GM19193 (cell line): ENCODE data around the gene PPP6R2.

Experiments
- POLR2A ChIP-seq: IDR thresholded peaks from 4 replicates; pipeline ENCODE4 v1.6.1; 2011; ENCODE audit not compliant: insufficient read depth, insufficient read length; ENCODE audit errors: extremely low read depth

Gene PPP6R2

DNA sequence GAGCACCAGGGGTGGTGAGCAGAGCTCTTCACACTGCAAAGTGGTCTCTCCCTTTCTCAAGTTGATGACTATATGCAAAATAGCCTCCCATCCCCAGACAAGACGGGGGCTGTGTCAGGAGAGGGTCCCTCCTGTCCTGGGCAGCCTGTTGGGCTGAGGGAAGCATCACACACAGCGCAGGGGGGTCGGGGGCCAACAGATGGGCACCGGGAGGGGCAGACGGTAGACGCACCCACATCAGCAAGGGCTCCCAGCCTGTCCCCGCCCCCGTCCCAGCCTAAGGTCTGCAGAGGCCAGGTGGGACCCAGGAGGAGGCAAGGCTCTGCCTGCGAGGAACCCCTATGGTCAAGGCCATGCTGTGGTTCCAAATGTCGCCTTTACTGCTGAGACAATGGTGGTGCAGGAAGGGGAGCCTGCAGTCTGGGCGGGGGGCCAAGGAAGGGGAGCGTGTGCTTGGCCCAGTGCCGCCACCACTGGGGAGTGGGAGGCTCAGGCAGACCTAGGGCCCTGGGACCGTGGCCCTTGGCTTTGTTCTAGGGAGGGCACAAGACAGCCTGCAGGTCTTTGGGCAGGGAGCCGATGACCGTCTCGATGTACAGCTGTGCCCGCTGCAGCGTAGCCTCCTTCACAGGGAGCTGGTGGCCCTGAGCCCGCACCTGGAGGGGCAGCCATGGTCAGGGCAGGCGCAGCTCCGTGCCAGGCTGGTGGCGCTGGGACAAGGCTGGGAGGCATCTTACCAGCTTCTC, 31.3 kb upstream of the PPP6R2 start:
- TF ChIP-seq POLR2A = no peak

DNA sequence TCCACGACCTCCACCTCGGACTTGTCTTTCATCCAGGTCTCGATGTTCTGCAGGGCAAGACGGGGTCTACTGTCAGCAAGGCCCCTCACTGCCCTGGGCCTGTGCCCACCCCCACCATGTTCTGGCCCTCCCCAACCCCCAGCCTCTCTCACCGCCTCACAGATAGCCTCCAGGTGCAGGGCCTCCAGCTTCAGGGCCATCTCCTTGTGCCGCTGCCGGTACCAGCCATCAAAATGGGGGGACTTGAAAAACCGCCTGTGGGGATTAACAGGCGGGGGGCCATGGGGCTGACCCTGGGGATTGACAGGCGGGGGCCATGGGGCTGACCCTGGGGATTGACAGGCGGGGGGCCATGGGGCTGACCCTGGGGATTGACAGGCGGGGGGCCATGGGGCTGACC, 30.8 kb upstream of the PPP6R2 start:
- TF ChIP-seq POLR2A = no peak

DNA sequence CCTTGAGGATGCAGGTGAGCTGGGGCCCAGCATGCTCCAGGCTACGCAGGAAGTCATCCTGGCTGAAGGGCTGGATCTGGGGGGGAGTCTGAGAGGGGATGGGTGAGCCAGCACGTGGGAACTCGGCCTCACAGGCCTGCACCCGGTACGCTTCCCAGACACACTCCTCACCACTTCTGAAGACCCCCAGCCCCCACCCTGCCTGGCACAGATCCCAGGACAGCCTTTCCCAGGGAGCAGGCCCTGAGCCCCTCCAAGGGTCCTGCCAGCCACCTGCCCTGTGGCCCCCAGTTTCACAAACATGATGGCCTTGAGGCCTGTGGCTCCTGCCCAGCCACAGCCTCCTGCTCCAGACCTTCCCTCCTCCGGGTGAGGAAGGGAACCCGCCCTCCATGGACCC, 30.1 kb upstream of the PPP6R2 start:
- TF ChIP-seq POLR2A = no peak

DNA sequence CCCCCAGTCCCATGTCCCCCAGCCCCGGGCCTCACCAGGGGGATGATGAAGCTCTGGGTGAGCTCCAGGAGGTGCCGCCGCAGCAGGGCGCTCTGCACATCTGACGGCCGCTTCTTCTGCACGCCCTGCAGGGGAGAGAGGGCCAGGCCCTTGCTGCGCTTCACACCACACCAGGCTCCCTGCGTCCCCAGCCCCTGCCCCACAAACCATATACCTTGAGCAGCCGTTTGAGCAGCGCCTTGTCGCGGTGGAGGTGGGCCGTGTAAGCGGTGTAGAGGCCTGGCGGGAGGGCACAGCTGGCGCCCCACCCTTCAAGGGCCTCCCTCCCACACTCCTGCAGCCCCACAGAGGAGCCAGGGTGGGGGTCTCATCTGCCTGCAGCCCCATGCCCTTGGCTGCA, 29.5 kb upstream of the PPP6R2 start:
- TF ChIP-seq POLR2A = no peak

DNA sequence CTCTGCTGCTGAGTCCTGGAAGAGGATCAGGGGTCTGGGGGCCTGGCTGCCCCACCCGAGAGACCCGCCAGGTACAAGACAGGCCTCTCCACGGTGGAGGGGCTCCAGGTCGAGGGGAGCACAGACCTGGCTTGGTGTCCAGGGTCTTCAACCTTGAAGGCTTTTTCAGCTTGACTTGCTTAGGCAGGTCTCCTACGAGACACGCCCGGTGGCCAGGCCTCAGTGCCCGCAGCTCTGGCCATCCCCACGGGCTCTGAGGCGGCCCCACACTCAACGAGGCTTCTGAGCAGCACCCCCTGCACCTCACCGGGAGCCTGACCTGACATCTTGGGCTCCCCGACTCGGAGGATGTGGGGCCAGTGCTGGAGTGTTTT, 29.1 kb upstream of the PPP6R2 start:
- TF ChIP-seq POLR2A = no peak

DNA sequence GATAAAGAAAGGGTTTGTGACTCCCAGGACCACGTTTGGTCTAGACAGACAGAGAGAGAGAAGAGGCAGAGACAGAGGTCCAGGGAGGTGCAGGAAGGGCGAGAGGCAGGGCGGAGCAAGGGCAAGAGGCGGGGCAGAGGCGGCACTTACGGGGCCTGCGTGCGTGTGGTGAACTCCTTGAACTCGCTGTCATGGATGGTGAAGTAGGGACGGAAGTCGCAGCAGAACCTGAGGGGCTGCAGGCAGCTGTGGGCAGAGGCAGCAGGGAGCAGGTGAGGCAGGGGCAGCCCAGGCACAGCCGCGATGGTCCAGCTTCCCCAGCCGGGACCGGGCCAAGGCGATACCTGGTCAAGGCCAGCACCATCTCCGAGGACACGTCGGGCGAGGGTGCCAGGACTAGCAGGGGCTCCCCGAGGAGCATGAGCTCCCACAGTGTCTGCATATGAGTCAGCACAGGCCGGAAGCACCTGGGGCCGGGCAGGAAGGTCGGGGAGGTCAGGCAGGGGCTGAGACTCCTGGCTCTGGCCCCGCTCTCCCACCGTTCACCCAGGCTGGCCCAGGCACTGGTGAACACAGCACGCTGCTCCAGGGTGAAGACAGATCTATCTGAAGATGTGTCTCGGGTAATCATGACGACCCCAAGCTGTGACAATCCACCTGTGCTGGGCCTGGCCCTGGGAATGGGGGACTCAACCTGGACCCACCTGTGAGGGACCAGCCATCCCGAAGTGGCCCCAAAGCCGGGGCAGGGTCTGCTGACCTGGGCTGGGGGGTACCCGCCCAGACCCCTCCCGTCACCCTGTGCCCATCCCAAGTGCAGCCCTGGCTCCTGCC, 28.5 kb upstream of the PPP6R2 start:
- peak; percentile 81 for TF ChIP-seq POLR2A

DNA sequence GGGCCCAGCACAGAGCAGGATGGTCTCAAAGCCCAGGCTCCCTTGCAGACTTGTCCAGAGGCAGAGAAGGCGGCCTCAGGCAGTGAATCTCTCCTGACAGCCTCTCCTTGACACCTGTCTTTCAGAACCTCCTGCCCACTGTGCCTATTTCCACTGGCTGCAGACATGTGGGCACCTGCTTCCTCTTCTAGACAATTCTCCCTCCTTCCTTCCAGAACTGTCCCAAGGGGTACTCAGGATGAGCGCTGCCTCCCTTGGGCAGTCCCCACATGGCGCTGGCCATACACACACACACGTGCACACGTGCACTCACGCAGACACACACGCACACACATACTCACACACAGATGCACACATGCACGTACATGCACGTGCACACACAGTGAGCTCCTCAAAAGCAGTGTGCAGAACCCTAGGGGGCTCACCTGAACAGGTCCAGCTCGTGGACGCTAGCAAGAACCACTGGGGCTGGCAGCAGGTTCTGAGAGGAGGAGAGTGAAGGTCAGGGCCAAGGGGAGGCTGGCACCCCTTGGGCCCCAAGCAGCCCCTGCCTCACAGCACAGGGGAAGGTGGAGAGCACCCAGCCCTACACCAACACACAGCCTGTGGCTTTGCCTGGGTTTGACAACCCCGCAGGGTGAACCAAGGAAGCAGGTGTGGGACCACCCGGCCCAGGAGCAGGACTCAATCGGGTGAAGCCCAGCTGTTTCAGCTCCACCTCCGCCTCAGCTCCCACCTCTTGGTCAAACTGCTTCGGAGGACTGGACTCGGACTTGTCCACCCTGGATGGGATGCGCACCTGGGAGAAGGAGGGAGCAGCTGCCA, 27.6 kb upstream of the PPP6R2 start:
- no peak for TF ChIP-seq POLR2A

DNA sequence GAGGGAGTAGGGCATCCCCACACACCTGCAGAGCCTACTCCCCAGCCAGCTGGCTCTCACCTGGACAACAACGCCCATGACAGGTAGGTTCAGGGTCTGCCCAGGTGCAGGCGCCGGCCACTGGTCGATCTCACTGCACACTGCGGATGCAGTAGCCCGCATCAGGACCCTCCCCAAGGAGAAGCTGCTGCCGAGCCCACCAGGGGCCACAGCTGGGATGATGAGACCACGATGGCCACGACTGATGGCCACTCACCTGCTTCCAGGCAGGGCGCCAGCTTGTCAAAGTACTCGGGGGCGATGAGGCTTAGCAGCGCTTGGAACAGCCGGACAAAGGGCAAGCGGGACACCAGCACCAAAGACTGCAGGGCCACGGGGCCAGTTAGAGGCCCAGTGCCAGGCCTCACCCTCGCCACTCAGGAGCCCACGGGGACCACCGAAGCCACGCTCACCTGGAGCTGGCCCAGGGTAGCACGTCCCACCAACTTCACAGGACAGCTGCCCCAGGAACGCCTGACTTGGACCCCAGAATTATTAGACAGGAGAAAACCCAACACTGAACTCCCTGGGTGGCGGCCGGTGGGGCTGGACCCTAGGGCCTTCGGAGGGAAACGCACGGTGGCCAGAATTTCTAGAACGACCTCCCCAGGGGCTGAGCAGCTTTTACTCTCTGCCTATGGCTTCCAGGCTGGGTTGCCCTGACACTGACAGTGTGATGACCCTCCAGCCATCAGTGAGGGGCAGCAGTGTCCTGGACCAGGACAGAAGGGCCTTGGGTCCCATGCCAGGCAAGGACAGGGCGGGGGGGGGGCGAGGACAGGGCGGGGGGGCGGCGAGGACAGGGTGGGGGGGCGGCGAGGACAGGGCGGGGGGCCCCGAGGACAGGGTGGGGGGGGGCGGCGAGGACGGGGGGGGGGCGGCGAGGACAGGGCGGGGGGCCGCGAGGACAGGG, 26.7 kb upstream of the PPP6R2 start:
- TF ChIP-seq POLR2A = peak; percentile 15

DNA sequence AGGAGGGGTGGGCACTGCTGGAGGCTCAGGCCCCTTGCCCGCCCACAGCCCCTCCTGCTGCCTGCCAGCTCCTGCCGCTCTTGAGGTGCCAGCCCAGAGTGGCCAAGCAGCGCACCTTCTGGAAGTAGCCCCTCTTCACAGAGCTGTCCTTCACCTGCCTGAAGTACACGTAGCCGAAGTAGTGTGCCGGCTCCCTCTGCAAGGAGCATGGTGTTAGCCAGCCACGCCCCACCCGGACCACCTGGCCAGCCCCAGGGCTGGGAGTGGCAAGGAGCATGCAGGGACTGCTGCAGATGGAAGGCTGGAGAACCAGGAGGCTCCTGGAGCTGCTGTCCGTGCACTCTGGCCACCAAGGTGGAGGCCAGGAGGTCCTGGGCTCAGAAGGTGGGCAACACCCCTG, 25.9 kb upstream of the PPP6R2 start:
- TF ChIP-seq POLR2A = no peak

DNA sequence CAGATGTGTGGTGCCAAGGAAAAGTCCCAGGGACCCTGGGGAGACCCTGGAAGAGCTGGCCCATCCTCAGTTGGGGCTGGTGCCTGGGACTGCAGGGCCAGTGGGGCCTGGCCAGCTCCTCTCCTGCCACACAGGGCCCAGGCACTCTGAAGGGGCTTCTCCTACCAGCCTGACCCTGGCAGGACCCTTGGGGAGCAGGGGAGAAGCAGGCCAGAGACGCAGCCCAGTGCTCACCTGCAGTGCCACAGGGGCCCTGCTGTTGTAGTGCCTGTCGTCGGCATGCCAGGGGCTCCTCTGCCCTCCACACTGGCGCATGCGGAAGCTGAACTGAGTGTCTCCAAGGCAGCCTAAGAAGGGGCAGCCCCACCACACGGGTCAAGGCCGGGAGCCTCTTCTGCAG, 25.5 kb upstream of the PPP6R2 start:
- no peak for TF ChIP-seq POLR2A

DNA sequence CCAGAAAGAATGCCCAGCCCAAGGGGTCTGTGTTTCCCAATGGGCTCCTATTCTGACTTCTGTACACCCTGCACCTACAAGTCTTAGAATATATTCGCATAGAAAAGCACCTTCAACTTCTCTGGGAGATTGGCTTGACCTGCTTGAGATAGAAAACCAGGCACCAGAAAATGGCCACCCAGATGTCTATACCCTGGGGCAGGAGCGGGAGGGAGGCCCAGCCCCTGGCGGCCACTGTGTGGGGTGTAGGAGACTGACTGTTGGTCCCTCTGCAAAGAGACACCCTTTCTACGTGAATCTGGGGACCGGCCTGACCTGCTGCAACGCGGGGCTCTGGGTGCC, 24.8 kb upstream of the PPP6R2 start:
- no peak for TF ChIP-seq POLR2A

DNA sequence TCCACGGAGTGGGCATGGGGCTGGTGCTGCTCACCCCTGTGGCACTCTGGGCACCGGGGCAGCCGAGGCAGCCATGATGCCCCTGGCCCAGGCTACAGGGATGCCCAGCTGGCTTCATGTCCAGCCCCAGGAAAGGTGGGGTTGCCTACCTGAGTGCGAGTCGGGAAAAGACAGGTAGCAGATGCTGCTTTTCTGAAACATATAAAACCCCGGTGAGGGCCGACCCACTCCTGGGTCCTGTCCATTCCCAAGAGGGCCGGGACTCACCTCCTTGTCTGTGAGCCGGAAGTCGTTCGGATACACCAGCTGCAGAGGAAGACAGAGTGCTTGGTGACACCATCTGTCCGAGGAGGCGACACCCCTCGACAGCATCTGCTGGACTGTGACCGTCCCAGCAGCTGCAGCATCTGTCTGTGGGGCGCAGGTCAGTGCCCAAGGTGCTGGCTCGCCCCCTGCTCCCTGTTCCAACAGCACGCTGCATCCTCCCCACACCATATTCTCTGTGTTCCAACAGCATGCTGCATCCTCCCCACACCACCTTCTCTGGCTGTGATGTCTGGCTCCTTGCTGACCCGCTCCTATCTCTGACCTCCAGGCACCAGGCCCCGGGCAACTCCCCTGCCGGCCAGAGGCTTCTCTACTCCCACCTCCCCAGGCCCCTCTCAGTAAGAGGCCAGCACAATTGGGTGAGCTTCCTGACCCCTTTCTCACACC, 24.3 kb upstream of the PPP6R2 start:
- TF ChIP-seq POLR2A = no peak

DNA sequence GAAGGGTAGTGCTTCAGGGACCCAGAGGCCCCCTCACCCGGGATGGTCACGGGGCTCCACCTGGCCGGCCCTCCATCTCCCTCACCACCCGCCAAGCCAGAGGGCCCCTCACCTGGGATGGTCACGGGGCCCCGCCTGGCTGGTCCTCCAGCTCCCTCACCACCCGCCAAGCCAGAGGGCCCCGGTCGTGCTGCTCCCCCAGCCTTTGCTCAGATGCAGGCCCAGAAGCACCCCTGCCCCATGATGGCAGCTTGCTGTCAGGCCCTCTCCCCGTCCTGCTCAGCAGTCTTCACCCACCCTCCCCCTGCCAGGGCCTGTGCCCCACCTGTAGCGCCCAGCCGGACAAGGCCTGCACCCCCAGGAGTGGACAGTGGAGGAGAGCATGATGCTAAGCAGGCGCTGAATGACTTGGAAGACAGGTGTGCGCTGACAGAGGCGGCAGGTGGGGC, 23.6 kb upstream of the PPP6R2 start:
- TF ChIP-seq POLR2A = no peak

DNA sequence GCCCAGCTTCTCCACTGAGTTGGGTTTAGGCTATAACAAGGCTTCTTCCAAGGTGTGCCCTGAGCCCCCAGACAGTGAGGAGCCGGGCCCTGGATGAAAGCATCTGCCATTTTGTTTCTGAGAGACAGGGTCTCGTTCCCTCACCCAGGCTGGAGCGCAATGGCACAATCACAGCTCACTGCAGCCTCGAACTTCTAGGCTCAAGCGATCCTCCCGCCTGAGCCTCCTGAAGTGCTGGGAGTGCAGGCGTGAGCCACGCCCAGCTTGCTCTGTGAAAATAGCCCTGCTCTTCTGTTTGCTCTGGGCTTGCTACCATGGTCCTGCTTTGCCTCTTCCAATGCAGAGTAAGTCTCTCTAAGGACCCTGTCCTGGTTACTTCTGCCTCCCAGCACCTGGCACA, 23.0 kb upstream of the PPP6R2 start:
- no peak for TF ChIP-seq POLR2A
